GM23338 (cell line): ENCODE measurements around the gene TTC28. TPM values are rescaled to one million over a fixed set of nuclear protein-coding genes. Genes with fewer than 3 reads are reported as not detected.

Experiments
- ATAC-seq: fragments of 200-7000 bp; cut with Tn5 transposase; 3 replicates; pipeline ENCODE4 v1.9.1; 2020
- DNase-seq: peaks from one replicate; pipeline ENCODE4 v3.0.0-alpha.2; 2015; ENCODE audit warnings: low spot score
- H2AFZ ChIP-seq: fragments of 200-600 bp; sonication (generic); 2 replicates; pipeline ENCODE4 v1.8.0; 2016; ENCODE audit warnings: antibody characterized with exemption, mild to moderate bottlenecking, moderate library complexity
- H3F3A ChIP-seq: fragments of 200-600 bp; sonication (generic); replicated peaks from 2 replicates; pipeline ENCODE4 v1.8.0; 2017; ENCODE audit warnings: antibody characterized with exemption, mixed run types, low read depth
- H3K27ac ChIP-seq: fragments of 200-600 bp; sonication (generic); 2 replicates; pipeline ENCODE4 v1.6.1; 2016; ENCODE audit warnings: low read depth
- H3K27me3 ChIP-seq: fragments of 200-600 bp; sonication (generic); 2 replicates; pipeline ENCODE4 v1.8.0; 2016; ENCODE audit warnings: mild to moderate bottlenecking, mixed run types, moderate library complexity; ENCODE audit not compliant: insufficient read depth
- H3K36me3 ChIP-seq: fragments of 200-600 bp; sonication (generic); 2 replicates; pipeline ENCODE4 v1.8.0; 2016; ENCODE audit warnings: mild to moderate bottlenecking; ENCODE audit not compliant: insufficient read depth
- H3K4me1 ChIP-seq: fragments of 200-600 bp; sonication (generic); 2 replicates; pipeline ENCODE4 v1.8.0; 2016; ENCODE audit warnings: mild to moderate bottlenecking, moderate library complexity; ENCODE audit not compliant: insufficient read depth
- H3K4me2 ChIP-seq: fragments of 200-600 bp; sonication (generic); 2 replicates; pipeline ENCODE4 v1.7.1; 2017; ENCODE audit warnings: mixed run types
- H3K4me3 ChIP-seq: fragments of 200-600 bp; sonication (generic); 2 replicates; pipeline ENCODE4 v1.6.1; 2016; ENCODE audit warnings: mixed run types
- H3K79me2 ChIP-seq: fragments of 200-600 bp; sonication (generic); replicated peaks from 2 replicates; pipeline ENCODE4 v1.8.0; 2017; ENCODE audit warnings: mild to moderate bottlenecking; ENCODE audit not compliant: insufficient read depth
- H3K9me2 ChIP-seq: fragments of 200-600 bp; sonication (generic); 2 replicates; pipeline ENCODE4 v1.8.0; 2017; ENCODE audit not compliant: insufficient read depth
- H4K20me1 ChIP-seq: fragments of 200-600 bp; sonication (generic); replicated peaks from 2 replicates; pipeline ENCODE4 v1.8.0; 2017; ENCODE audit warnings: mild to moderate bottlenecking; ENCODE audit not compliant: insufficient read depth
- H3K27ac Mint-ChIP-seq: 2 replicates; pipeline ENCODE4 v1.8.0; 2020; ENCODE audit warnings: inconsistent platforms, mild to moderate bottlenecking, moderate library complexity, mixed read lengths
- H3K27me3 Mint-ChIP-seq: 3 replicates; pipeline ENCODE4 v1.8.0; 2022; ENCODE audit warnings: low read depth, mild to moderate bottlenecking, moderate library complexity, mixed read lengths, inconsistent platforms; ENCODE audit not compliant: insufficient read depth, poor library complexity
- H3K36me3 Mint-ChIP-seq: 3 replicates; pipeline ENCODE4 v1.8.0; 2021; ENCODE audit warnings: low read depth, mild to moderate bottlenecking, inconsistent platforms, moderate library complexity, mixed read lengths
- H3K4me1 Mint-ChIP-seq: 3 replicates; pipeline ENCODE4 v1.8.0; 2020; ENCODE audit warnings: mild to moderate bottlenecking, inconsistent platforms, mixed read lengths
- H3K4me3 Mint-ChIP-seq: 3 replicates; pipeline ENCODE4 v1.8.0; 2021; ENCODE audit warnings: moderate library complexity, mild to moderate bottlenecking, inconsistent platforms, mixed read lengths
- H3K9me3 Mint-ChIP-seq: 3 replicates; pipeline ENCODE4 v1.8.0; 2020; ENCODE audit warnings: moderate library complexity, mild to moderate bottlenecking, inconsistent platforms, mixed read lengths
- CREB1 ChIP-seq: fragments of 250-450 bp; sonication (Bioruptor Pico); IDR thresholded peaks from 2 replicates; pipeline ENCODE4 v1.5.0; 2020; ENCODE audit warnings: low read depth, mild to moderate bottlenecking, moderate library complexity
- ETS1 ChIP-seq: IDR thresholded peaks from 2 replicates; pipeline ENCODE4 v1.6.1; 2016; ENCODE audit warnings: antibody characterized with exemption
- EZH2 ChIP-seq: fragments of 200-600 bp; sonication (generic); IDR thresholded peaks from one replicate; pipeline ENCODE4 v1.8.0; 2017; ENCODE audit warnings: antibody characterized with exemption, mild to moderate bottlenecking, low read depth; ENCODE audit not compliant: unreplicated experiment
- EZH2phosphoT487 ChIP-seq: fragments of 200-600 bp; sonication (generic); IDR thresholded peaks from one replicate; pipeline ENCODE4 v1.8.1; 2018; ENCODE audit warnings: antibody characterized with exemption; ENCODE audit not compliant: unreplicated experiment
- JUNB ChIP-seq: IDR thresholded peaks from one replicate; pipeline ENCODE4 v1.6.1; 2016; ENCODE audit warnings: antibody characterized with exemption; ENCODE audit not compliant: unreplicated experiment
- NANOG ChIP-seq: IDR thresholded peaks from 2 replicates; pipeline ENCODE4 v1.6.1; 2016; ENCODE audit warnings: antibody characterized with exemption, borderline replicate concordance
- POLR2AphosphoS5 ChIP-seq: IDR thresholded peaks from 2 replicates; pipeline ENCODE4 v1.6.1; 2016; ENCODE audit warnings: antibody characterized with exemption, low read depth
- STAT1 ChIP-seq: IDR thresholded peaks from one replicate; pipeline ENCODE4 v1.6.1; 2016; ENCODE audit warnings: antibody characterized with exemption; ENCODE audit not compliant: unreplicated experiment
- ZNF114 ChIP-seq: fragments of 250-450 bp; sonication (Bioruptor Pico); IDR thresholded peaks from 2 replicates; pipeline ENCODE4 v1.5.0; 2020; ENCODE audit warnings: mild to moderate bottlenecking, moderate library complexity
- ZNF331 ChIP-seq: fragments of 250-450 bp; sonication (Bioruptor Pico); IDR thresholded peaks from 2 replicates; pipeline ENCODE4 v1.5.0; 2020; ENCODE audit warnings: low read depth, mild to moderate bottlenecking, moderate library complexity
- polyA plus RNA-seq: library from polyadenylated mRNA; unstranded; fragments of >200 nt; fragmentation: Nextera tagmentation; extraction: Ambion mirVana; gene quantifications from 2 replicates; pipeline ENCODE4 v1.2.1, GENCODE V29; 2016
- total RNA-seq: library from RNA; depleted of rRNA; stranded (reverse); fragments of >200 nt; shearing (Covaris generic); gene quantifications from 2 replicates; pipeline ENCODE4 v1.2.3, GENCODE V29; 2014
- TF ChIP-seq, protein P1 (sequence below): IDR thresholded peaks from one replicate; pipeline ENCODE4 v1.6.1; 2018; ENCODE audit warnings: antibody characterized with exemption; ENCODE audit not compliant: unreplicated experiment
- TF ChIP-seq, protein P2 (sequence below), 2 experiments: fragments of 200-600 bp in 1 of 2; sonication (generic) in 1 of 2; conservative IDR thresholded peaks; 2 replicates each; pipeline versions ENCODE4 v1.5.1 to v1.6.1; 2016 to 2017; ENCODE audit warnings: antibody characterized with exemption in 2 of 2, low read depth in 2 of 2, mild to moderate bottlenecking in 2 of 2, moderate library complexity in 1 of 2
- TF ChIP-seq, protein P3 (sequence below): fragments of 250-450 bp; sonication (Bioruptor Pico); IDR thresholded peaks from 2 replicates; pipeline ENCODE4 v1.5.0; 2020; ENCODE audit warnings: mild to moderate bottlenecking, moderate library complexity

TTC28 gene
- total and polyA plus RNA-seq, 2 experiments from 2014 or later = 4.5 to 16.1 TPM

- no peaks in the 10 kb centered on the region for H3K36me3 ChIP-seq
- H3K4me2 ChIP-seq = no peak overlapping the region
- no peaks in the 10 kb centered on the region for H3F3A ChIP-seq
- no peak overlapping the region for H3K27ac ChIP-seq
- DNase-seq (no peak), ATAC-seq (no peak)
- Mint-ChIP-seq H3K36me3 (peaks cover 6% of the 10 kb centered on the region; the same call in 1 of the 3 replicates), H3K9me3 (peaks cover 12% of the 10 kb centered on the region; the same call in 2 of the 3 replicates), H3K27ac (no peak overlapping the region), H3K4me3 (no peak overlapping the region), H3K27me3 (peaks cover 5% of the 10 kb centered on the region), H3K4me1 (peaks cover 15% of the 10 kb centered on the region)
- no peak overlapping the region for H3K4me3 ChIP-seq
- H3K27me3 ChIP-seq = no peaks in the 10 kb centered on the region
- no peak overlapping the region for H2AFZ ChIP-seq
- H3K9me2 ChIP-seq = peaks cover 3% of the 10 kb centered on the region; the same call in 1 of the 2 replicates
- TF ChIP-seq EZH2phosphoT487 = no peak
- TF ChIP-seq, protein P1, sequence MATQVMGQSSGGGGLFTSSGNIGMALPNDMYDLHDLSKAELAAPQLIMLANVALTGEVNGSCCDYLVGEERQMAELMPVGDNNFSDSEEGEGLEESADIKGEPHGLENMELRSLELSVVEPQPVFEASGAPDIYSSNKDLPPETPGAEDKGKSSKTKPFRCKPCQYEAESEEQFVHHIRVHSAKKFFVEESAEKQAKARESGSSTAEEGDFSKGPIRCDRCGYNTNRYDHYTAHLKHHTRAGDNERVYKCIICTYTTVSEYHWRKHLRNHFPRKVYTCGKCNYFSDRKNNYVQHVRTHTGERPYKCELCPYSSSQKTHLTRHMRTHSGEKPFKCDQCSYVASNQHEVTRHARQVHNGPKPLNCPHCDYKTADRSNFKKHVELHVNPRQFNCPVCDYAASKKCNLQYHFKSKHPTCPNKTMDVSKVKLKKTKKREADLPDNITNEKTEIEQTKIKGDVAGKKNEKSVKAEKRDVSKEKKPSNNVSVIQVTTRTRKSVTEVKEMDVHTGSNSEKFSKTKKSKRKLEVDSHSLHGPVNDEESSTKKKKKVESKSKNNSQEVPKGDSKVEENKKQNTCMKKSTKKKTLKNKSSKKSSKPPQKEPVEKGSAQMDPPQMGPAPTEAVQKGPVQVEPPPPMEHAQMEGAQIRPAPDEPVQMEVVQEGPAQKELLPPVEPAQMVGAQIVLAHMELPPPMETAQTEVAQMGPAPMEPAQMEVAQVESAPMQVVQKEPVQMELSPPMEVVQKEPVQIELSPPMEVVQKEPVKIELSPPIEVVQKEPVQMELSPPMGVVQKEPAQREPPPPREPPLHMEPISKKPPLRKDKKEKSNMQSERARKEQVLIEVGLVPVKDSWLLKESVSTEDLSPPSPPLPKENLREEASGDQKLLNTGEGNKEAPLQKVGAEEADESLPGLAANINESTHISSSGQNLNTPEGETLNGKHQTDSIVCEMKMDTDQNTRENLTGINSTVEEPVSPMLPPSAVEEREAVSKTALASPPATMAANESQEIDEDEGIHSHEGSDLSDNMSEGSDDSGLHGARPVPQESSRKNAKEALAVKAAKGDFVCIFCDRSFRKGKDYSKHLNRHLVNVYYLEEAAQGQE = no peak
- no peak for TF ChIP-seq POLR2AphosphoS5
- no peak for TF ChIP-seq NANOG
- no peak for TF ChIP-seq ETS1
- TF ChIP-seq ZNF114 (CRISPR knock-in tag) = no peak
- no peak for TF ChIP-seq ZNF331 (CRISPR knock-in tag)
- TF ChIP-seq STAT1 = no peak
- TF ChIP-seq EZH2 = no peak
- TF ChIP-seq, protein P2, sequence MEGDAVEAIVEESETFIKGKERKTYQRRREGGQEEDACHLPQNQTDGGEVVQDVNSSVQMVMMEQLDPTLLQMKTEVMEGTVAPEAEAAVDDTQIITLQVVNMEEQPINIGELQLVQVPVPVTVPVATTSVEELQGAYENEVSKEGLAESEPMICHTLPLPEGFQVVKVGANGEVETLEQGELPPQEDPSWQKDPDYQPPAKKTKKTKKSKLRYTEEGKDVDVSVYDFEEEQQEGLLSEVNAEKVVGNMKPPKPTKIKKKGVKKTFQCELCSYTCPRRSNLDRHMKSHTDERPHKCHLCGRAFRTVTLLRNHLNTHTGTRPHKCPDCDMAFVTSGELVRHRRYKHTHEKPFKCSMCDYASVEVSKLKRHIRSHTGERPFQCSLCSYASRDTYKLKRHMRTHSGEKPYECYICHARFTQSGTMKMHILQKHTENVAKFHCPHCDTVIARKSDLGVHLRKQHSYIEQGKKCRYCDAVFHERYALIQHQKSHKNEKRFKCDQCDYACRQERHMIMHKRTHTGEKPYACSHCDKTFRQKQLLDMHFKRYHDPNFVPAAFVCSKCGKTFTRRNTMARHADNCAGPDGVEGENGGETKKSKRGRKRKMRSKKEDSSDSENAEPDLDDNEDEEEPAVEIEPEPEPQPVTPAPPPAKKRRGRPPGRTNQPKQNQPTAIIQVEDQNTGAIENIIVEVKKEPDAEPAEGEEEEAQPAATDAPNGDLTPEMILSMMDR (conservative IDR thresholded peaks at IDR 0.05; ENCODE audit: low read depth in 2 of 2) = no peak
- TF ChIP-seq CREB1 (CRISPR knock-in tag) = no peak
- no peak for TF ChIP-seq JUNB
- TF ChIP-seq, protein P3, sequence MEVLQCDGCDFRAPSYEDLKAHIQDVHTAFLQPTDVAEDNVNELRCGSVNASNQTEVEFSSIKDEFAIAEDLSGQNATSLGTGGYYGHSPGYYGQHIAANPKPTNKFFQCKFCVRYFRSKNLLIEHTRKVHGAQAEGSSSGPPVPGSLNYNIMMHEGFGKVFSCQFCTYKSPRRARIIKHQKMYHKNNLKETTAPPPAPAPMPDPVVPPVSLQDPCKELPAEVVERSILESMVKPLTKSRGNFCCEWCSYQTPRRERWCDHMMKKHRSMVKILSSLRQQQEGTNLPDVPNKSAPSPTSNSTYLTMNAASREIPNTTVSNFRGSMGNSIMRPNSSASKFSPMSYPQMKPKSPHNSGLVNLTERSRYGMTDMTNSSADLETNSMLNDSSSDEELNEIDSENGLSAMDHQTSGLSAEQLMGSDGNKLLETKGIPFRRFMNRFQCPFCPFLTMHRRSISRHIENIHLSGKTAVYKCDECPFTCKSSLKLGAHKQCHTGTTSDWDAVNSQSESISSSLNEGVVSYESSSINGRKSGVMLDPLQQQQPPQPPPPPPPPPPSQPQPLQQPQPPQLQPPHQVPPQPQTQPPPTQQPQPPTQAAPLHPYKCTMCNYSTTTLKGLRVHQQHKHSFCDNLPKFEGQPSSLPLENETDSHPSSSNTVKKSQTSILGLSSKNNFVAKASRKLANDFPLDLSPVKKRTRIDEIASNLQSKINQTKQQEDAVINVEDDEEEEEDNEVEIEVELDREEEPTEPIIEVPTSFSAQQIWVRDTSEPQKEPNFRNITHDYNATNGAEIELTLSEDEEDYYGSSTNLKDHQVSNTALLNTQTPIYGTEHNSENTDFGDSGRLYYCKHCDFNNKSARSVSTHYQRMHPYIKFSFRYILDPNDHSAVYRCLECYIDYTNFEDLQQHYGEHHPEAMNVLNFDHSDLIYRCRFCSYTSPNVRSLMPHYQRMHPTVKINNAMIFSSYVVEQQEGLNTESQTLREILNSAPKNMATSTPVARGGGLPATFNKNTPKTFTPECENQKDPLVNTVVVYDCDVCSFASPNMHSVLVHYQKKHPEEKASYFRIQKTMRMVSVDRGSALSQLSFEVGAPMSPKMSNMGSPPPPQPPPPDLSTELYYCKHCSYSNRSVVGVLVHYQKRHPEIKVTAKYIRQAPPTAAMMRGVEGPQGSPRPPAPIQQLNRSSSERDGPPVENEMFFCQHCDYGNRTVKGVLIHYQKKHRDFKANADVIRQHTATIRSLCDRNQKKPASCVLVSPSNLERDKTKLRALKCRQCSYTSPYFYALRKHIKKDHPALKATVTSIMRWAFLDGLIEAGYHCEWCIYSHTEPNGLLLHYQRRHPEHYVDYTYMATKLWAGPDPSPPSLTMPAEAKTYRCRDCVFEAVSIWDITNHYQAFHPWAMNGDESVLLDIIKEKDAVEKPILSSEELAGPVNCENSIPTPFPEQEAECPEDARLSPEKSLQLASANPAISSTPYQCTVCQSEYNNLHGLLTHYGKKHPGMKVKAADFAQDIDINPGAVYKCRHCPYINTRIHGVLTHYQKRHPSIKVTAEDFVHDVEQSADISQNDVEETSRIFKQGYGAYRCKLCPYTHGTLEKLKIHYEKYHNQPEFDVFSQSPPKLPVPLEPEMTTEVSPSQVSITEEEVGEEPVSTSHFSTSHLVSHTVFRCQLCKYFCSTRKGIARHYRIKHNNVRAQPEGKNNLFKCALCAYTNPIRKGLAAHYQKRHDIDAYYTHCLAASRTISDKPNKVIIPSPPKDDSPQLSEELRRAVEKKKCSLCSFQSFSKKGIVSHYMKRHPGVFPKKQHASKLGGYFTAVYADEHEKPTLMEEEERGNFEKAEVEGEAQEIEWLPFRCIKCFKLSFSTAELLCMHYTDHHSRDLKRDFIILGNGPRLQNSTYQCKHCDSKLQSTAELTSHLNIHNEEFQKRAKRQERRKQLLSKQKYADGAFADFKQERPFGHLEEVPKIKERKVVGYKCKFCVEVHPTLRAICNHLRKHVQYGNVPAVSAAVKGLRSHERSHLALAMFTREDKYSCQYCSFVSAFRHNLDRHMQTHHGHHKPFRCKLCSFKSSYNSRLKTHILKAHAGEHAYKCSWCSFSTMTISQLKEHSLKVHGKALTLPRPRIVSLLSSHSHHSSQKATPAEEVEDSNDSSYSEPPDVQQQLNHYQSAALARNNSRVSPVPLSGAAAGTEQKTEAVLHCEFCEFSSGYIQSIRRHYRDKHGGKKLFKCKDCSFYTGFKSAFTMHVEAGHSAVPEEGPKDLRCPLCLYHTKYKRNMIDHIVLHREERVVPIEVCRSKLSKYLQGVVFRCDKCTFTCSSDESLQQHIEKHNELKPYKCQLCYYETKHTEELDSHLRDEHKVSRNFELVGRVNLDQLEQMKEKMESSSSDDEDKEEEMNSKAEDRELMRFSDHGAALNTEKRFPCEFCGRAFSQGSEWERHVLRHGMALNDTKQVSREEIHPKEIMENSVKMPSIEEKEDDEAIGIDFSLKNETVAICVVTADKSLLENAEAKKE = no peak
- H3K4me1 ChIP-seq = peaks cover 13% of the 10 kb centered on the region
- no peaks in the 10 kb centered on the region for H3K79me2 ChIP-seq
- no peaks in the 10 kb centered on the region for H4K20me1 ChIP-seq
Measured at GRCh38 chr22:28538922-28539321, 140.7 kb downstream of the TTC28 start.
